IPS-18a (cell line): ENCODE results near the gene RABAC1.
"Not testable (repeated sequence)": the region's sequence is repeated elsewhere in the genome, so short reads cannot be mapped to it uniquely, and the experiment has no call there.

ENCODE experiments used
- H3K27ac ChIP-seq: one replicate; pipeline ENCODE4 v1.5.1; 2013; ENCODE audit warnings: low read length
- H3K27me3 ChIP-seq: one replicate; pipeline ENCODE4 v1.6.1; 2013; ENCODE audit warnings: mild to moderate bottlenecking, low read length; ENCODE audit not compliant: control insufficient read depth, insufficient read depth
- H3K36me3 ChIP-seq: one replicate; pipeline ENCODE4 v1.6.1; 2013; ENCODE audit warnings: low read depth, low read length; ENCODE audit not compliant: control insufficient read depth
- H3K4me1 ChIP-seq: one replicate; pipeline ENCODE4 v1.6.1; 2013; ENCODE audit warnings: low read depth, low read length; ENCODE audit not compliant: control insufficient read depth
- H3K4me3 ChIP-seq: one replicate; pipeline ENCODE4 v1.5.1; 2013; ENCODE audit warnings: low read length
- H3K9ac ChIP-seq: one replicate; pipeline ENCODE4 v1.6.1; 2013; ENCODE audit warnings: mild to moderate bottlenecking, low read length, moderate library complexity
- H3K9me3 ChIP-seq: one replicate; pipeline ENCODE4 v1.6.1; 2013; ENCODE audit warnings: low read depth, low read length; ENCODE audit not compliant: control insufficient read depth

RABAC1 gene

DNA sequence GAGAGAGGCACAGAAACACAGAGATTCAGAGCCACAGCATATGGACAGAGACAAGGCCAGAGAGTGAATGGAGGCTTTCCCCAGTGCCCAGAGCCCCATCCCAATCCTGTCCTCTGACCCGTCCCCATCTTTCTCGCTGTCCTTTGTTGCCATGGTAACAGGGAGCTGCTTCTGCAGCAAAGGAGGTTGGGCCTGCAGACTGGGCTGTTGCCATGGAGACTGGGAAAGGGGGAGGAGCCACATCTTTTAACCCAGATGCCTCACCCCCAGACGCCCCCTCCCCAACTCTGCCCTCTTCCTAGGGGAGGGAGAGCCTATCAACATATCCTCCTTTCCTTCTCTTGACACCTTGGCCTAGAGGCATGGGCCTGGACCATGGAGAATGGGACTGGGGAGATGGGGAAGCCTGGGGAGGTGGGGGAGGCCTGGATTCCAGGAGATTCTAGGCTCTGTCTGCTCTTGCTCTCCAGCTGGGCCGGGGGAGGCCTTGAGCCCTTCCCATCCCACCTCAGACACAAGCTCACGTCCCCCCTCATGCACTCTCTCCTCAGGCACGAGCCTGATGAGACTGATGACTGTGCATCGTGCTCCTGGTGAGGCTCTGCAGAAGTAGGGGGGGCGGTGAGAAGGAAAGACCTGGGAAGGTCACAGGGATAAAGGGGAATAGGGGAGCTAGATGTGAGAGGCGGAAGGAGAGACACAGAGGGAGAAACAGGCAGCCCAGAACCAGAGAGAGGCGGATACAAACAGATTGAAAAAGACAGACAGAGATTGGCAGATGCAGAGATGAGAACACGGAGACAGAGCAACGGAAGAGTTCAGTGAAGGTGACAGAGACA is 37.1 kb upstream of the RABAC1 start:
- Histone ChIP-seq H3K27me3 (peaks cover 71% of the 10 kb centered on the region), H3K4me1 (peaks cover 8% of the 10 kb centered on the region), H3K27ac (no peak overlapping the region), H3K9me3 (no peaks in the 10 kb centered on the region), H3K9ac (no peak overlapping the region), H3K4me3 (no peak overlapping the region), H3K36me3 (no peaks in the 10 kb centered on the region)

DNA sequence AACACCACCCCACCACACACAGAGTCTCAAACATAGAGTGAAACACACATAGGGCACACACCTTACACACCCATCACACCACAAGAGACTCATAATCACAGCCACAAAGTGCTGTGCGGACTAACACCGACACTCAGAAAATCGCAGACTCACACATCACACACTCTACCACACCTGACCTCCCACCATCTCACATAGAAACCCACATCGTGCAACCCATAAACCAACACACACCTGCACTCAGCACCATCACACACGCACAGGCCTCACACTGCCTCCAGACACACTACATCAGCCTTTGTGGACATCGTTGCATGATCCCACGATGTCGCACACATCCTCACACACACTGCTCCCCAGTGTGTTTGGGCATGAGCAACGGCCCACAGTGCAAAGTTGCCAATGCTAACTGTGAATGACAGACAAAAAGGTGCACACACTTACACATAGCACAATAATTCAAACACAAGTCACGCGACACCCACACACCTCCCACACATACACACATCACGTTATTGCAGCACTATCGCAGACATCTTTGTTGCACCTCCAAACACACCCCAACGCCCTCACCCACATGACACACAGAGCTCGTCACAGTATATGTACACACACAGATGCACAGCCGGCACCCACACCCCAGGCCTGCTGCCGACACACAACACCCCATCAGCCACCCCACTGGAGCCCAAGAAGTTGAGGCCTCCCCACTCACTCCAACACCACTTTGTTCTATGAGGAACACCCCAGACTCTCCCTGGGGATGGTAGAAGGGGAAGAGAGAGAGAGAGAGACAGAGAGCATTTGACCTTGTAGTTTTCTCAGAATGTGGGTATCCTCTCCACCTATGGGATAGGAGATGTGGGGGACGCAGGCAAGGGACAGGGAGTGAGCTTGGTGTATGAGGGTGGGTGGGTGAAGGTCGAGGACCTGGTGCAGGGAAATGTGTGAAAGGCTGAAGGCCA is 36.2 kb upstream of the RABAC1 start:
- Histone ChIP-seq H3K4me3 (no peak overlapping the region), H3K27me3 (peaks cover 62% of the 10 kb centered on the region), H3K36me3 (no peaks in the 10 kb centered on the region), H3K27ac (no peak overlapping the region), H3K4me1 (peaks cover 8% of the 10 kb centered on the region), H3K9ac (no peak overlapping the region), H3K9me3 (no peaks in the 10 kb centered on the region)

DNA sequence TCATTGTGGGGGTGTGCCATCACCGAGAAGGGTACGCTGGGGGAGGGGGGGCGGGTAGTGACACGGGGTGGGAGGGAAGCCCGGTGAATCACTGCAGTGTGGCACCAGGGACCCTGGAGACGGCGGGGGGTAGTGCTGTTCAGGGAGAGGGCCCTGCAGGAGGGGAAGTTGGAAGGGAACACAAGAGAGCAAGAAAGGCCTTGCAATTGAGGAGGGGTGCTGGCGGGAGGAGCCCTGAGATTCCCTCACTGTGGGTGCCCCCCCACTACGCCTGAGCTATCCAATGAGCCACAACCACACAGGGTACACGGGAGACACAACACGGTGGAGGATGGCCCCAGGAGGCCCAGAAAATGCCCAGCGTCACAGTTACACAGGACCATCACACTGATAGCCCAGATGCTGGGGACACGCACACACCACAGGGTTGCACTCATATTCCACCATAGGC is 35.4 kb upstream of the RABAC1 start:
- peaks cover 54% of the 10 kb centered on the region for H3K27me3 ChIP-seq
- peaks cover 8% of the 10 kb centered on the region for H3K4me1 ChIP-seq
- H3K36me3 ChIP-seq: no peaks in the 10 kb centered on the region
- H3K4me3 ChIP-seq: no peak overlapping the region
- no peak overlapping the region for H3K9ac ChIP-seq
- H3K9me3 ChIP-seq: no peaks in the 10 kb centered on the region
- H3K27ac ChIP-seq: no peak overlapping the region

DNA sequence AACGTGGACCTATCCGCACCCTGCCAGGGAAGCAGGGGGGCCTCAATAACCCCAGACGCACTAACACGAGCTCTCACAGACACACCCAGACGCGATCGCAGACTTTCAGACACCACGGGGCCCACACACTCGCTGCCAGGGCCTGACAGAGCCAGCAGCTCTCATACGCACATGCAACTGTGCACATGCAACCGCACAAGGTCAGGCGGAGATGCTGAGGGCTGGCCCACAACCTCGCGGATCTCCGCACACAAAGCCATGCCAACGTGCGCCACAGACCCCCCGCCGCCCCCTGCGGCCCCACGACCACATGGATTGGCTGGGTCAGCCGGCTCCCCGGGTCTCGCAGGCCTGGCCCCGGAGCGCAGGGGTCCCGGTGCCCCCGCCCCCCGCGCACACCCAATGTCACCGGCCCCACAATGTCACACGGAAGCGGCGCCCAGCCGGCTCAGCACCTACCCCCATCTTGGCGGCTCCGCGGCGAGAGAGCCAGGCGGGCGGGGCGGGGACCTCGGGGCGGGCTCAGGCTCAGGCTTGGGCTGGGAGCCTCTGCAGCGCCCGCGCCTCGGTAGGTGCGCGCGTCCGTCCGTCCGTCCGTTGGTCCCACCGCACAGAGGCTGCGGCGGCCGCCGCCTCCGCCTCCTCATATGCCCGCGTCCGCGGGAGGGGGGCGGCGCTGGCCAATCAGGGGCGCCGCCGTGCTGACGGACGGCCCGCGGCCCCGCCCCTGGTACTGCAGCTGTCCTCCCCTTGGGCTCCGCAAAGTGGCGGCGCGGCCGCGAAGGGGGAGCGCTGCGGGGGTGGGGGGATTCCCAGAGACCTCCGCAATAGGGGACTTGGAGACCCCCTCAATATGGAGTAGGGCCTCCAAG is 34.7 kb upstream of the RABAC1 start, which contains the start of gene ATP1A3:
TSS of gene ATP1A3 (minus strand) at position 619 of the 872 bp plus-strand sequence. CDS start at position 465, 154 bp downstream.
- H3K27ac ChIP-seq: no peak within 1 kb of the TSS
- H3K36me3 ChIP-seq: no peaks in the 10 kb centered on the region
- H3K9me3 ChIP-seq: no peaks in the 10 kb centered on the region
- peak within 1 kb of the TSS; percentile 76 for H3K4me3 ChIP-seq
- H3K9ac ChIP-seq: peak within 1 kb of the TSS; percentile 47
- H3K4me1 ChIP-seq: peaks cover 5% of the 10 kb centered on the region
- H3K27me3 ChIP-seq: peaks cover 48% of the 10 kb centered on the region

DNA sequence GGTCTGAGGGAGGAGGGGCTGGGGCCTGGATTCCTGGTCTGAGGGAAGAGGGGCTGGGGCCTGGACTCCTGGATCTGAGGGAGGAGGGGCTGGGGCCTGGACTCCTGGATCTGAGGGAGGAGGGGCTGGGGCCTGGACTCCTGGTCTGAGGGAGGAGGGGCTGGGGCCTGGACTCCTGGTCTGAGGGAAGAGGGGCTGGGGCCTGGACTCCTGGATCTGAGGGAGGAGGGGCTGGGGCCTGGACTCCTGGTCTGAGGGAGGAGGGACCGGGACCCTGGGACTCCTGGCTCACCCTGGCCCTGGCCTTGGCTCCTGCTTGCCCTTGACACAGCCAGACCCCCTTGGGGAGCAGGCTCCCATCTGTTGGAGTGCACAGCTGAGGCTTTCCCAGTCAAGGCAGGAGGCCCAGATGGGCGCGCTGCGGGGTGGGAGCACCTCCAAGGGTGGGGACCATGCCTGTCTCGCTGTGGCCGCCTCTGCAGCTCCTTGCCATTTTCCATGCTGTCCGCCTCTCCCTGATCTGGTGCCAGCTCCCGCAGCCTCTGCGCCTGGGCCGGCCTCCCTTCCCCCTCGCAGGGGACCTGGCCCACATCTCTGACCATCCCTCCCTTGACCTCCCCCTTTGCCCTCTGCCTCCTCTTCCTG is 32.9 kb upstream of the RABAC1 start:
- H3K4me1 ChIP-seq, H3K27ac ChIP-seq, H3K4me3 ChIP-seq, H3K36me3 ChIP-seq, H3K9me3 ChIP-seq, H3K9ac ChIP-seq: not testable (repeated sequence)
- H3K27me3 ChIP-seq: peaks cover 34% of the 10 kb centered on the region

DNA sequence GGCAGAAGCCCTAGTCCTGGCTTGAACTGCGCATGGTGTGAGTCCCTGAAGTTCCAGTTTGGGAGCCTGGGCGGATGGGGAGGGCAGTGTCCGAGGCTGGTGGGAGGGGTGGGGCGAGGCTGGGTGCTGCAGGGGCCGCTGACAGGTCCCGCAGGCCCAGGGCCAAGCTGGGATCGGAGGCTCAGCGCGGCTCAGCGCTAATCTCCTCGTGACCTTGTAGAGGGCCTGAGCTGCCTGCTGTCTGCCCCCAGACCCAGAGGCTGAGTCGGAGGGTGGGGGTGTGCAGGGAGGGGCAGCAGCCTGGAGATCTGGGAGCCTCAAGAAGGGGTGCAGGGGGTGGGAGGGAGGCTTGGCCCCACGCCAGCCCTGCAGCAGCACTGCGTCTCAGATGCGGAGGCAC is 31.9 kb upstream of the RABAC1 start:
- Histone ChIP-seq H3K9me3 (no peaks in the 10 kb centered on the region), H3K4me1 (no peaks in the 10 kb centered on the region), H3K27ac (no peak overlapping the region), H3K36me3 (peaks cover 11% of the 10 kb centered on the region), H3K9ac (no peak overlapping the region), H3K4me3 (no peak overlapping the region), H3K27me3 (peaks cover 24% of the 10 kb centered on the region)

DNA sequence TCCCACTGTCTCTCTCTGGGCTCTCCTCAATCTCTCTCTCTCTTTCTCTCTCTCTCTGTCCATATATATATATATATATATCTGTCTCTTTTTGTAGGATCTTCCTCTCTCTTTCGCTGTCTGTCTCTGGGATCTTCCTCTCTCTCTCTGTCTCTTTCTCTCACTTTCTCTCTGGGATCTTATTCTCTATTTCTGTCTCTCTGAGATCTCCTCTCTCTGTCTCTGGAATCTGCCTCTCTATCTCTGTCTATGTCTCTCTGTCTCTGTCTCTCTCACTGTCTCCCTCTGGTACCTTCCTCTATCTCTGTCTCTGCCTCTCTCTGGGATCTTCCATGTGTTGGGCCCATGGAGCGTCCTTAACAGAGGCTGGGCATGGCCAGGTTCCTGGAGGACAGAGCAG is 31.5 kb upstream of the RABAC1 start:
- no peak overlapping the region for H3K9ac ChIP-seq
- no peaks in the 10 kb centered on the region for H3K4me1 ChIP-seq
- peaks cover 20% of the 10 kb centered on the region for H3K27me3 ChIP-seq
- H3K4me3 ChIP-seq: no peak overlapping the region
- no peaks in the 10 kb centered on the region for H3K9me3 ChIP-seq
- peaks cover 11% of the 10 kb centered on the region for H3K36me3 ChIP-seq
- no peak overlapping the region for H3K27ac ChIP-seq

DNA sequence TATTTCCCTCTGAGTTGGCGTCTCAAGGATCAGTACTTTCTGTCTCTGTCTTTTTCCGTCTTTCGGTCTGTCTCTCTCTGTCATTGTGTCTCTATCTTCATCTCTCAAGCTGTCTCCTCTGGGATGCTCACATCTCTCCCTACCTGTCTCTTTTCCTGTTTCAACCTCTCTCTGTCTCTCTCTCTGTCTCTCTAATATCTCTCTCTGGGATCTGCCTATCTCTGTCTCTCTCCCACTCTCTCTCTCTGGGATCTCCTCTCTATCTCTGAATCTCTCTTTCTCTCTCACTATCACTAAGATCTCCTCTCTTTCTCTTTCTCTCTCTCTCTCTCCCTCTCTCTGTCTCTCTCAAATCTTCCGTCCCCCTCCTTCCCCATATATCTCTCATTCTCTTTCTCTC is 30.9 kb upstream of the RABAC1 start:
- Histone ChIP-seq H3K27ac (no peak overlapping the region), H3K4me1 (no peaks in the 10 kb centered on the region), H3K36me3 (peaks cover 16% of the 10 kb centered on the region), H3K9ac (no peak overlapping the region), H3K27me3 (peaks cover 14% of the 10 kb centered on the region), H3K9me3 (no peaks in the 10 kb centered on the region), H3K4me3 (no peak overlapping the region)

DNA sequence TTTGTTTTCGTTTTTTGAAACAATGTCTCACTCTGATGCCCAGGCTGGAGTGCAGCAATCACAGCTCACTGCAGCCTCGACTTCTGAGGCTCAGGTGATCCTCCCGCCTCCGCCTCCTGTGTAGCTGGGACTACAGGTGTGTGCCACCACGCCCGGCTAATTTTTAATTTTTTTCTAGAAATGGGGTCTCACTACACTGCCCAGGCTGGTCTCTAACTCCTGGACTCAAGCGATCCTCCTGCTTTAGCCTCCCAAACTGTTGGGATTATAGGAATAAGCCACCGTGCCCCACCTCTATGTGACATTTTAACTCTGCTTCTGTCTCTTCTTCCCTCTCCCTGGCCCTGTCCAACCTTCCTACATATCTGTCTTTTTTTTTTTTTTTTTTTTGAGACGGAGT is 29.8 kb upstream of the RABAC1 start:
- Histone ChIP-seq H3K9me3 (no peaks in the 10 kb centered on the region), H3K27ac (no peak overlapping the region), H3K36me3 (peaks cover 16% of the 10 kb centered on the region), H3K27me3 (peaks cover 7% of the 10 kb centered on the region), H3K4me1 (no peaks in the 10 kb centered on the region), H3K9ac (no peak overlapping the region), H3K4me3 (no peak overlapping the region)

DNA sequence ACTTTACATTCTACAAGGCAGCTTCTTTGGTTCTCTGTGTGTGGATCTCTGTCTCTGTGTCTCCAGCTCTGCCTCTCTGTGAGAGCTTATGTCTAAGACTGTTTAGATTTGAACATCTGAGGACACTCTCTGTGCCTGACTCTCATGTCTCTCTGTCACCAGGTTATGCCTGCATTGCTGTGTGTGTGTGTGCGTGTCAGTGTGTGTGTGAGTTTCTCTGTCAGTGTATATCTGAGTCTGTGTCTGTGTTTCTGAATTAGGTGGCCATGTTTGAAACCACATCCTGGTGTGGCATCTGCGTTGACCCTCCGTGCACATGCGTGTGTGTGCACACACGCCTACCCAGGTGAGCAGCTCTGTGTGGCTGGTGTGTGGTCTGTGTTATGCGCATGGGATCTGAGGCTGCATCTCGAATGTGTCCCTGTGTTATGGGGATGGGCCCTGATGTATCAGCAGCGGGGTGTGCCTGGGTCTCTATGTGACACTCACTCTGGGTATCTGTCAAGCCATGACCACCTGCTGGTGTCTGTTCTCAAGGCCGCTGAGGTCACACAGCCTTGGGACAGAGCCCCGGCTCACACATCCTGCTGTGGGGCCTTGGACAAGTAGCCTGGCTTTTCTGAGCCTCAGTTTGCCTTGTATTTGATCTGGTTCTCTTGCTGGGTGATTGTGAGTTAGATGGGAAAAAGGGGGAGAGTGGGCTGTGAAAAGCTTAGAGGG is 28.2 kb upstream of the RABAC1 start:
- Histone ChIP-seq H3K4me1 (no peaks in the 10 kb centered on the region), H3K4me3 (no peak overlapping the region), H3K9ac (no peak overlapping the region), H3K36me3 (peaks cover 16% of the 10 kb centered on the region), H3K9me3 (no peaks in the 10 kb centered on the region), H3K27me3 (no peaks in the 10 kb centered on the region), H3K27ac (no peak overlapping the region)
